ENCODE results near the gene ODAD4. TPM values are rescaled to one million over a fixed set of nuclear protein-coding genes. Genes with fewer than 3 reads are reported as not detected.

ODAD4 gene
- total RNA-seq, 1 experiment from 2014 or later, result 0.69 TPM

DNA sequence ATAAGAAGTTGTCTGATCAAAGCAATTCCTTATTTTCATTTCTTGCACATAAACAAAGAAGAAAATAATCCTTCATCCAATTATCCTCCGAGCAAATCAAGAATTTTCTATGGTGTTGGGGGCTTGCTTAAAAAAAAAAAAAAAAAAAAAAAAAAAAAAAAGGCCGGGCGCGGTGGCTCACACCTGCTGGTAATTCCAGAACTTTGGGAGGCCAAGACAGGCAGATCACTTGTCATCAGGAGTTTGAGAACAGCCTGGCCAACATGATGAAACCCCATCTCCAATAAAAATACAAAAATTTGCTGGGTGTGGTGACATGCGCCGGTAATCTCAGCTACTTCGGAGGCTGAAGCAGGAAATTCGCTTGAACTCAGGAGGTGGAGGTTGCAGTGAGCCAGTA lies 55.5 kb downstream of the ODAD4 start:
- H3K27ac ChIP-seq (ENCODE audit: low read length), result no peak overlapping the region
- H3K9me3 ChIP-seq (ENCODE audit: control insufficient read depth, insufficient read depth, low read depth, low read length), result no peaks in the 10 kb centered on the region
- ChIA-PET CTCF (no interaction called here), POLR2A (no interaction called here)
- ATAC-seq, result no peak
- H3K4me1 ChIP-seq (ENCODE audit: control insufficient read depth, insufficient read depth, low read length), result no peaks in the 10 kb centered on the region
- DNase-seq (ENCODE audit: low read depth, low spot score), result no peak
- in situ Hi-C loops (cut with HindIII; ENCODE audit: low pct_unique_long_range_greater_than_20kb, low sequenced_read_pairs) (no loop called here), intact Hi-C loops (cut with micrococcal nuclease; ENCODE audit: unreplicated experiment) (no loop called here)
- peaks cover 12% of the 10 kb centered on the region for H3K36me3 ChIP-seq (ENCODE audit: control insufficient read depth, insufficient read depth, low read length)
- H3K27me3 ChIP-seq (ENCODE audit: control insufficient read depth, insufficient read depth, low read length), result no peaks in the 10 kb centered on the region
- no peak overlapping the region for H3K4me3 ChIP-seq (ENCODE audit: low read depth in 2 of 2, low read length in 2 of 2)
- TF ChIP-seq TCF7L2 (IDR thresholded peaks at IDR 0.05; ENCODE audit: low read depth, low read length), result no peak
- TF ChIP-seq, protein P1, sequence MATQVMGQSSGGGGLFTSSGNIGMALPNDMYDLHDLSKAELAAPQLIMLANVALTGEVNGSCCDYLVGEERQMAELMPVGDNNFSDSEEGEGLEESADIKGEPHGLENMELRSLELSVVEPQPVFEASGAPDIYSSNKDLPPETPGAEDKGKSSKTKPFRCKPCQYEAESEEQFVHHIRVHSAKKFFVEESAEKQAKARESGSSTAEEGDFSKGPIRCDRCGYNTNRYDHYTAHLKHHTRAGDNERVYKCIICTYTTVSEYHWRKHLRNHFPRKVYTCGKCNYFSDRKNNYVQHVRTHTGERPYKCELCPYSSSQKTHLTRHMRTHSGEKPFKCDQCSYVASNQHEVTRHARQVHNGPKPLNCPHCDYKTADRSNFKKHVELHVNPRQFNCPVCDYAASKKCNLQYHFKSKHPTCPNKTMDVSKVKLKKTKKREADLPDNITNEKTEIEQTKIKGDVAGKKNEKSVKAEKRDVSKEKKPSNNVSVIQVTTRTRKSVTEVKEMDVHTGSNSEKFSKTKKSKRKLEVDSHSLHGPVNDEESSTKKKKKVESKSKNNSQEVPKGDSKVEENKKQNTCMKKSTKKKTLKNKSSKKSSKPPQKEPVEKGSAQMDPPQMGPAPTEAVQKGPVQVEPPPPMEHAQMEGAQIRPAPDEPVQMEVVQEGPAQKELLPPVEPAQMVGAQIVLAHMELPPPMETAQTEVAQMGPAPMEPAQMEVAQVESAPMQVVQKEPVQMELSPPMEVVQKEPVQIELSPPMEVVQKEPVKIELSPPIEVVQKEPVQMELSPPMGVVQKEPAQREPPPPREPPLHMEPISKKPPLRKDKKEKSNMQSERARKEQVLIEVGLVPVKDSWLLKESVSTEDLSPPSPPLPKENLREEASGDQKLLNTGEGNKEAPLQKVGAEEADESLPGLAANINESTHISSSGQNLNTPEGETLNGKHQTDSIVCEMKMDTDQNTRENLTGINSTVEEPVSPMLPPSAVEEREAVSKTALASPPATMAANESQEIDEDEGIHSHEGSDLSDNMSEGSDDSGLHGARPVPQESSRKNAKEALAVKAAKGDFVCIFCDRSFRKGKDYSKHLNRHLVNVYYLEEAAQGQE (IDR thresholded peaks at IDR 0.05; ENCODE audit: insufficient read depth in 1 of 2, low read depth in 2 of 2, low read length in 1 of 2), result no peak
- TF ChIP-seq, protein P2, sequence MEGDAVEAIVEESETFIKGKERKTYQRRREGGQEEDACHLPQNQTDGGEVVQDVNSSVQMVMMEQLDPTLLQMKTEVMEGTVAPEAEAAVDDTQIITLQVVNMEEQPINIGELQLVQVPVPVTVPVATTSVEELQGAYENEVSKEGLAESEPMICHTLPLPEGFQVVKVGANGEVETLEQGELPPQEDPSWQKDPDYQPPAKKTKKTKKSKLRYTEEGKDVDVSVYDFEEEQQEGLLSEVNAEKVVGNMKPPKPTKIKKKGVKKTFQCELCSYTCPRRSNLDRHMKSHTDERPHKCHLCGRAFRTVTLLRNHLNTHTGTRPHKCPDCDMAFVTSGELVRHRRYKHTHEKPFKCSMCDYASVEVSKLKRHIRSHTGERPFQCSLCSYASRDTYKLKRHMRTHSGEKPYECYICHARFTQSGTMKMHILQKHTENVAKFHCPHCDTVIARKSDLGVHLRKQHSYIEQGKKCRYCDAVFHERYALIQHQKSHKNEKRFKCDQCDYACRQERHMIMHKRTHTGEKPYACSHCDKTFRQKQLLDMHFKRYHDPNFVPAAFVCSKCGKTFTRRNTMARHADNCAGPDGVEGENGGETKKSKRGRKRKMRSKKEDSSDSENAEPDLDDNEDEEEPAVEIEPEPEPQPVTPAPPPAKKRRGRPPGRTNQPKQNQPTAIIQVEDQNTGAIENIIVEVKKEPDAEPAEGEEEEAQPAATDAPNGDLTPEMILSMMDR (IDR thresholded peaks at IDR 0.05), result no peak
- no peak for TF ChIP-seq POLR2AphosphoS5 (IDR thresholded peaks at IDR 0.05; ENCODE audit: low read depth, low read length)
- no peak for TF ChIP-seq SIN3A (IDR thresholded peaks at IDR 0.05; ENCODE audit: borderline replicate concordance, insufficient read depth, low read depth, low read length)
- BruUV-seq (replicated peaks), result no TSS peak

DNA sequence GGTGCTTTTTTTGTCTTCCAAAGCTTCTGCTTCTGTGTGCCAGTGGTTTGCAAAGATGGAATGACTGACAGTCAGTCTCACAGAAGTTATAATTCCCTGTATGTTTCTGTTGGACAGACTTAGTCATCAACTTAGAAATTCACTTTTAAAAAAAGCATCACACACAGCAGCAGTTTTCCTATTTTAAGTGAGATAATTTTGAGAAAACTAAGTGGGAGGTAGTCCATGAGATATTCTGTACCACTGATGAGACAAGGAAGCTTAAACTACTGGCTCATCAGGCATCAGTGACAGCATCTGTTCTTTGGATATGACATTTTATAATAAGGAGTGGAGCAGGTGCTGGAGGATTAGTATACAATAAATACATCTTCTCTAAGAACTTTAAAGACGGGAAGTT lies 56.2 kb downstream of the ODAD4 start:
- no TSS peak for BruUV-seq (replicated peaks)
- ChIA-PET POLR2A (no interaction called here), CTCF (no interaction called here)
- TF ChIP-seq SIN3A (IDR thresholded peaks at IDR 0.05; ENCODE audit: borderline replicate concordance, insufficient read depth, low read depth, low read length) (no peak), POLR2AphosphoS5 (IDR thresholded peaks at IDR 0.05; ENCODE audit: low read depth, low read length) (no peak), TCF7L2 (IDR thresholded peaks at IDR 0.05; ENCODE audit: low read depth, low read length) (no peak)
- TF ChIP-seq, protein P2 (IDR thresholded peaks at IDR 0.05), result no peak
- TF ChIP-seq, protein P1 (IDR thresholded peaks at IDR 0.05; ENCODE audit: insufficient read depth in 1 of 2, low read depth in 2 of 2, low read length in 1 of 2), result no peak
- no peak for DNase-seq (ENCODE audit: low read depth, low spot score)
- H3K9me3 ChIP-seq (ENCODE audit: control insufficient read depth, insufficient read depth, low read depth, low read length), result no peaks in the 10 kb centered on the region
- H3K36me3 ChIP-seq (ENCODE audit: control insufficient read depth, insufficient read depth, low read length), result peaks cover 12% of the 10 kb centered on the region
- H3K4me3 ChIP-seq (ENCODE audit: low read depth in 2 of 2, low read length in 2 of 2), result no peak overlapping the region
- no peaks in the 10 kb centered on the region for H3K27me3 ChIP-seq (ENCODE audit: control insufficient read depth, insufficient read depth, low read length)
- H3K4me1 ChIP-seq (ENCODE audit: control insufficient read depth, insufficient read depth, low read length), result no peaks in the 10 kb centered on the region
- in situ Hi-C loops (cut with HindIII; ENCODE audit: low pct_unique_long_range_greater_than_20kb, low sequenced_read_pairs) (no loop called here), intact Hi-C loops (cut with micrococcal nuclease; ENCODE audit: unreplicated experiment) (no loop called here)
- no peak overlapping the region for H3K27ac ChIP-seq (ENCODE audit: low read length)
- ATAC-seq, result no peak

Measured in Panc1 (cell line).